NCI-H1417 (cell line): ENCODE data around the gene SPAG7.

ENCODE experiments used
- DNase-seq, 3 experiments: peaks; one replicate each; lab custom pipeline; 2025; lab: John Stamatoyannopoulos, UW

The SPAG7 gene

GRCh38 chr17:4950075-4950745 is 17.4 kb downstream of the SPAG7 start:
- DNase-seq, result peak in 1 of 3 experiments; percentile 51

GRCh38 chr17:4949321-4950074 is 18.1 kb downstream of the SPAG7 start:
- peak; percentile 30 to 69 (median 60) for DNase-seq

- peak; percentile 63 to 80 (median 75) for DNase-seq
Measured at GRCh38 chr17:4948931-4949320, 18.7 kb downstream of the SPAG7 start.

- DNase-seq, result peak; percentile 64 to 77 (median 69)
Measured at GRCh38 chr17:4948166-4948930, 19.3 kb downstream of the SPAG7 start, which contains the start of gene PFN1. PFN1 (minus strand) TSS chr17:4948530; CDS start chr17:4948394, 136 bp downstream.

DNA sequence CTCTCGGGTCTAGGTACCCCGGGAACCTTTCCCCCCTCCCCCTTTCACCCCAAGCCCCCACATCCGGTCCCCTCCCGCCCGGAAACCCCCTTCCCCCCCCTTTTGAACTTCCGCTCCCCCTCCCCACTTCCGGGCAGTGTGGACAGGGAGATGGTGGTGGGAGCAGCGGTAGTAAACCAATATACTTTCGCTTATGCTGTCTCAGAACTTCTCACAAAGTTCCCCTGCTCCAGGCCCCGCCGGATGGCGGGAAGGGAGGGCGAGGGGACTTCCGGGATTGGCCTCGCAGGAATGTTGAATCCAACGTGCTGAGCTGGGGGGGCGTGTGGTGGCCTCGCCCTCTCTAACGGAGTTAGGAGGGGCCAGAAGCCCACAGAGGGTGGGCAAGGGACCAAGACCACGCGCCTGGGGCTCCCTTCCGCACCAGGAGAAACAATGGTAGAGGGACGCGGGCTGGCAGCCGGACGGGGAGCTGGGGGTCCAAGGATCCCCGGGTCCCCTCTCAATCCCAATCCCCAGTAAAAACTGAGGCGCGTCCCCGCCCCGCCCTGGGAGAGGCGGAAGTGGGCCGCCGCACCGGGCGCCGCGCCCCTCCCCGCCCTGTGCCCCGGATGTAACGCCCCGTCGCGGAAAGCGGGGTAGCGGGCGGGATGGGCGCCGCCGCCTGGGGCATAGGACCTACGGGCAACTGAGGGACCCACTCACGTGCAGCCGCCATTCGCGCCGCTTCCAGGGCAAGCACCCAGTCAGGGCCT is 20.0 kb downstream of the SPAG7 start:
- DNase-seq, result peak in 2 of 3 experiments; percentile 48 to 49

- DNase-seq, result no peak
Measured at GRCh38 chr17:4947010-4947410, 20.6 kb downstream of the SPAG7 start.

- DNase-seq, result peak in 1 of 3 experiments; percentile 8
Measured at GRCh38 chr17:4946312-4946976, 21.2 kb downstream of the SPAG7 start.

DNA sequence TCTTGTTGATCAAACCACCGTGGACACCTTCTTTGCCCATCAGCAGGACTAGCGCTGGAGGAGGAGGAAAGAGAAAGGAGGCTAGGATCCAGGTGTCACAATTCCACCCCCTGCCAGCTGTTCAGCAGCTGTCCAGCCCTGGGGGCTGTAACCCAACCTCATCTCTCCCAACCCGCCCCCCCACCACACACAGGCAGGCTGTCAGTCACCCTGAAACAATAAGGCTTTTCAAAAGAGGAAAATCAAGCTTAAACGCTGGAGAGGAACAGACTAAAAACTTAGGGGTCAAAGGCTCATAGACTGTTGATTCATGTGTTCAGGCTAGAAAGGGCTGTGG is 21.7 kb downstream of the SPAG7 start:
- no peak for DNase-seq

GRCh38 chr17:4945176-4945943 is 22.3 kb downstream of the SPAG7 start:
- peak in 1 of 3 experiments; percentile 38 for DNase-seq

- DNase-seq, result no peak
Measured at GRCh38 chr17:4944554-4945175, 23.0 kb downstream of the SPAG7 start.

GRCh38 chr17:4944163-4944553 is 23.5 kb downstream of the SPAG7 start:
- DNase-seq, result no peak

DNA sequence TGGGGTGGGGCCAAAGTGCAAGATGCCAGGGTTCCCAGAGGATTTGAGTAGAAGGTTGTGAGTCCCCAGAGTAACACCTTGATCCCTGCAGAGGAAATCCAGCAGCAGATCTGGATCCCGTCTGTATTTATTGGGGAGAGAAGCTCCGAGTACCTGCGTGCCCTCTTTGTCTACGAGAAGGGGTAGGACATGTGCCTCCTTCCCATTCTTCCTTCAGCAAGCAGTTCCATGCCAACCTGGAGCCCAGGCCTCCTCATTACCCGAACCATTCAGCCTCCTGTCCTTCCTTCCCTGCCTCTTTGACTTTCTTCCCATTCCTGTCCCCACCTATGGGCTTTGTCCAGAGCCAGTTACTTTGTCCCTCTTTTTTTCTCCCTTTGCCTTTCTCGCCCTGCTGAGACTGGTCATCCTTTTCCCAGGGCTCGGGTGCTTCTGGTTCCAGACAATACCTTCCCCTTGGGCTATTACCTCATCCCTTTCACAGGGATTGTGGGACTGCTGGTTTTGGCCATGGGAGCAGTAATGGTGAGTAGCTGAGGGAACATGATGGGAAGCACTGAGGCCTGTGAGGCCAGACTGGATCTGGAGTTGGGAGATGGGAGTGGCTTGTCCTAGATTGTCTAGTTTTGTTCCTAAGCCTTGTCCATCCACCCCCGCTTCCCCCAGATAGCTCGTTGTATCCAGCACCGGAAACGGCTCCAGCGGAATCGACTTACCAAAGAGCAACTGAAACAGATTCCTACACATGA is 24.7 kb downstream of the SPAG7 start:
- DNase-seq, result no peak

DNA sequence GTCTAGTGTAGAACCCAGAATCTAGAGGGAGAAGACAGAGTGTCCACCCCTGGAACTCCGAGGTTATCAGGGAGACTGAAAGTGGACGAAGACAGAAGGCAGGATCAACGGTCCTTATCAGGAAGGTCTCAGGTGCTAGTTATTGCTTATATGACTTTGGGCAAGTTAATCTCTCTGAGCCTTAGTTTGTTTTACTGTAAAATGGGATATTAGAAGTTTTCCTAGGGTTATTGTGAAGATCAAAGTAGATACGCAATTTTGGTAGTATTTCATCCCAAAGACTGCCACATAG is 26.4 kb downstream of the SPAG7 start:
- DNase-seq, result no peak

DNA sequence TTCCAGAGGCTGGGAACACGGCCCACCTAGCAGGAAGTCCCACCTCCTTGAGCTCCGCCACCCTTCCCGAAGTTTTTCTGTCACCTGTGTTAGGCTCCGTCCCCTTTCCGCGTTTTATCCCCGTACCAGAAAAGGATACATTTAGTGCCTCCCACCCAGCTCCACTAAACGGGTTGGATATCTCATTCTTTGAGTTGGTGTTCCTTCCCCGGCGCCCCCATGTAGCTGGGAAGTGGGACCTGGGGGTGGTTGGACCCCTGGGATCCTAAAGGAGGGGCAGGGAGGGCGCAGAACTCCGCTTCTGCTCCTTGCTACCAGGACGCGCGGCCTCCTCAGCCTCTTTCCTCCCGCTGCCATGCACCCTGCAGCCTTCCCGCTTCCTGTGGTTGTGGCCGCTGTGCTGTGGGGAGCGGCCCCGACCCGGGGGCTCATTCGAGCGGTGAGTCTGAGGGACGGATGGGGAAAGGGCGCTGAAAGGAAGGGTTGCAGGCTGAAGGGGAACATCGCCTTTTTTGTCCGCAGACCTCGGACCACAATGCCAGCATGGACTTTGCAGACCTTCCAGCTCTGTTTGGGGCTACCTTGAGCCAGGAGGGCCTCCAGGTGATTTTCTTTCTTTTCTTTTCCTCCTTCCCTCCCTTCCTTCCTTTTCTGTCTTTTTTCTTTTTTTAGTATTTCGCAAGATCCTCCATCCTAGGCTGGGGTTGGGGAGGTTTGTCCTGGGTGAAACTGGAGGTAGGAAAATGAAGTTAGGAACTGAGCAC is 26.9 kb downstream of the SPAG7 start:
- no peak for DNase-seq

DNA sequence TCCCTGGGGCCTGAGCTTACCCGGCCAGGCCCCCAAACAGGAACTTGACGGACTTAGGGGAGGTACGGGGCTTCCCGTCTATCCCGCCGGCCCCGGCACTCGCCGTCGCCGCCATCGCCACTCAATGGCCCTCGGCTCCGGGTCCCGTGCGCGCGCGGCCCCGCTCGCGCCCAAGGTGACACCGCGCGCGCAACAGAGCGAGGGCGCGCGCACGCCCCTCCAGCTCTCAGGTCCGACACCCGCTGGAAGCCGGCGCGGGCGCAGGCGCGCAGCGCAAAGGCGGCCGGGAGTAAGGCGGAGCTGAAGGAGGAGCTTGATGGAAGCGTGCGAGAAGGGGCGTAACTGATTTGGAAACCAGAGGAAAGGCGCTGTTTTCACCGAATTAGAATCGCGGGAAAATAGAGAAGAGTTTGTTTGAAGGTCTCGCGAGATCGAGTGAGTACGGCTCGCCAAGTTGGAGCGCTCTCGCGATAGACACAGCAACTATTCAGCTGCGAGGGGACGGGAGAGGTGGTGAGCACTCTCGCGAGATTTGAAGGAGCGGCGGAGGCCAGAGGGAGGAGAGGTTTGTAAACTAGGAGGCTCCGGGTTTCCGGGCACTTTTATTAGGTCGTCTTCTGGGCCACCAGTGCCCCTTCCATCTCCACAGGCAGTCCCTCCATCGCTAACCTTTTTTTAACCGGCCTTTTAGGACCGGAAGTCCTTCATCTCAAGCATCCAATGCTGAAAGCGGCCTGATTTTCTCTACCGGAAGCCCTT is 27.6 kb downstream of the SPAG7 start, which contains the start of the genes RNF167 and SLC25A11:
Gene RNF167 (plus strand): TSS at position 473 of the 759 bp plus-strand sequence. CDS start 642 bp downstream, outside the sequence.
Gene SLC25A11 (minus strand): TSS at position 251 of the 759 bp plus-strand sequence. CDS start 136 bp downstream, at position 115.
- peak; percentile 98 to 99 (median 98) for DNase-seq

DNA sequence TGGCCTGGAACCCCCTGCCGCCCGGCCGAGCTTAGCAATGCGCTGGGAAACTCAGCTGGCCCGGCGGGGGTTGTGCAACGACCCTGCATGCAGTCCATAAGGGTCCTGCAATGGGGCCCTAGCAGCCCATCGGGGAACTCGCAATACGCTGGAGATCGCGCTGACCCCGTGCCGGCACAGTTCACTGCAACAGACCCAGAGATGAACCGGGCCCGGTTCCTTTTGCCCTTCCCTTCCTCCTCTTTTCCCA is 28.1 kb downstream of the SPAG7 start:
- DNase-seq, result no peak

GRCh38 chr17:4938688-4939545 is 28.7 kb downstream of the SPAG7 start:
- peak in 1 of 3 experiments; percentile 8 for DNase-seq
